GM21576 (cell line): Measurements from ENCODE around the gene RABGAP1.

Source experiments
- ATAC-seq: cut with Tn5 transposase; IDR thresholded peaks from one replicate; pipeline ENCODE4 v1.9.1; 2021; ENCODE audit warnings: mild to moderate bottlenecking, moderate library complexity; ENCODE audit not compliant: unreplicated experiment

RABGAP1 gene

GRCh38 chr9:123107639-123108285 is 166.9 kb downstream of the RABGAP1 start:
- ATAC-seq = no peak

- no peak for ATAC-seq
Observed at GRCh38 chr9:123108976-123109375, 168.2 kb downstream of the RABGAP1 start.

GRCh38 chr9:123109540-123110279 is 168.9 kb downstream of the RABGAP1 start:
- no peak for ATAC-seq

- no peak for ATAC-seq
Observed at GRCh38 chr9:123111427-123112014, 170.7 kb downstream of the RABGAP1 start.

GRCh38 chr9:123112015-123112975 is 171.5 kb downstream of the RABGAP1 start:
- no peak for ATAC-seq

GRCh38 chr9:123113185-123113584 is 172.4 kb downstream of the RABGAP1 start:
- ATAC-seq = no peak

GRCh38 chr9:123115146-123115913 is 174.5 kb downstream of the RABGAP1 start:
- ATAC-seq = no peak

- no peak for ATAC-seq
Observed at GRCh38 chr9:123116036-123116435, 175.2 kb downstream of the RABGAP1 start.

- no peak for ATAC-seq
Observed at GRCh38 chr9:123119566-123119965, 178.7 kb downstream of the RABGAP1 start.

GRCh38 chr9:123120131-123120530 is 179.3 kb downstream of the RABGAP1 start:
- ATAC-seq = no peak

- ATAC-seq = no peak
Observed at GRCh38 chr9:123120953-123121352, 180.1 kb downstream of the RABGAP1 start.

- no peak for ATAC-seq
Observed at GRCh38 chr9:123121457-123121856, 180.6 kb downstream of the RABGAP1 start.

- no peak for ATAC-seq
Observed at GRCh38 chr9:123127512-123128075, 186.8 kb downstream of the RABGAP1 start.

GRCh38 chr9:123128591-123128990 is 187.8 kb downstream of the RABGAP1 start:
- no peak for ATAC-seq

- no peak for ATAC-seq
Observed at GRCh38 chr9:123129423-123129822, 188.6 kb downstream of the RABGAP1 start.

GRCh38 chr9:123131258-123131657 is 190.4 kb downstream of the RABGAP1 start:
- ATAC-seq = no peak

- no peak for ATAC-seq
Observed at GRCh38 chr9:123131993-123132392, 191.2 kb downstream of the RABGAP1 start.

- ATAC-seq = no peak
Observed at GRCh38 chr9:123132696-123133095, 191.9 kb downstream of the RABGAP1 start.

GRCh38 chr9:123135430-123135829 is 194.6 kb downstream of the RABGAP1 start:
- ATAC-seq = no peak

GRCh38 chr9:123138163-123138562 is 197.3 kb downstream of the RABGAP1 start:
- no peak for ATAC-seq
